Right lobe of liver (tissue), 4 donors: ENCODE measurements around the gene HLA-E.

ENCODE experiments used
- POLR2A ChIP-seq: fragments of 450-650 bp; IDR thresholded peaks from one replicate; pipeline ENCODE4 v1.6.1; 2017; ENCODE audit warnings: antibody characterized with exemption, mild to moderate bottlenecking
- TF ChIP-seq, protein P1 (sequence below), 4 donors: fragments of 200-600 bp in 3 of 4; fragments of 450-650 bp in 1 of 4; IDR thresholded peaks; one replicate each; pipeline versions ENCODE4 v1.5.1 to v1.8.0; 2016 to 2022; ENCODE audit warnings: antibody characterized with exemption in 4 of 4, mild to moderate bottlenecking in 2 of 4
- donor health status: DM: no; HTN: no; CAD: no.
- donor health status: DM: no; HTN: no; CAD: no.
- donor health status: DM: no; HTN: yes; CAD: no.

DNA sequence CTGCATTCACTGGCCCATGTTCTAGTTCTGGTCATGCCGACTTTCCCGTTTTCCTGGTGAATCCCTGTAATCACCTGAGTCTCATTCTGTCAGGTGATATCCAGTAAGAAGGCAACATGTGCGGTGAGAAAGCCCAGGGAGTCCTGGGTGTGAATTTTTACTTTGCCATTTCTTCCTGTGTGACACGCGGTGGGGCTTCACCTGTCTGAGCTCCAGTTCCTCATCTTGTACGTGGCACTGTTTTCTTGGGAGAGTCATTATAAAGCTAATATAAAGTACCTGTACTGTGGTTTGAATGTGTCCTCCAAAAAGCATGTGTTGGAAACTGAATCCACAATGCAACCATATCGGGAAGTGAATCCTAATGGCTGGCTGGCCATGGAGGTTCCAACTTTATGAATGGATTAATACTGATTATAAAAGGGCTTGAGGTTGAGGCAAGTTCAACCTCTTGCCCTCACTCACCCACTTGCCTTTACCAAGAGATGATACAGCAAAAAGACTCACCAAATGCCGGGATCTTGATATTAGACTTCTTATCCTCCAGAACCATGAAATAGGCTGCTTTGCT, 5.1 kb downstream of the HLA-E start:
- TF ChIP-seq POLR2A, result no peak
- TF ChIP-seq, protein P1, sequence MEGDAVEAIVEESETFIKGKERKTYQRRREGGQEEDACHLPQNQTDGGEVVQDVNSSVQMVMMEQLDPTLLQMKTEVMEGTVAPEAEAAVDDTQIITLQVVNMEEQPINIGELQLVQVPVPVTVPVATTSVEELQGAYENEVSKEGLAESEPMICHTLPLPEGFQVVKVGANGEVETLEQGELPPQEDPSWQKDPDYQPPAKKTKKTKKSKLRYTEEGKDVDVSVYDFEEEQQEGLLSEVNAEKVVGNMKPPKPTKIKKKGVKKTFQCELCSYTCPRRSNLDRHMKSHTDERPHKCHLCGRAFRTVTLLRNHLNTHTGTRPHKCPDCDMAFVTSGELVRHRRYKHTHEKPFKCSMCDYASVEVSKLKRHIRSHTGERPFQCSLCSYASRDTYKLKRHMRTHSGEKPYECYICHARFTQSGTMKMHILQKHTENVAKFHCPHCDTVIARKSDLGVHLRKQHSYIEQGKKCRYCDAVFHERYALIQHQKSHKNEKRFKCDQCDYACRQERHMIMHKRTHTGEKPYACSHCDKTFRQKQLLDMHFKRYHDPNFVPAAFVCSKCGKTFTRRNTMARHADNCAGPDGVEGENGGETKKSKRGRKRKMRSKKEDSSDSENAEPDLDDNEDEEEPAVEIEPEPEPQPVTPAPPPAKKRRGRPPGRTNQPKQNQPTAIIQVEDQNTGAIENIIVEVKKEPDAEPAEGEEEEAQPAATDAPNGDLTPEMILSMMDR (IDR thresholded peaks at IDR 0.05), result no peak
